WTC11 (cell line): ENCODE results near the gene DRD5.

Experiments
- TP53 ChIP-seq: sonication (generic); formaldehyde crosslinking; IDR thresholded peaks from 2 replicates; pipeline ENCODE4 v1.8.1; 2023; ENCODE audit warnings: mild to moderate bottlenecking, missing genetic modification reagents
- ZNF138 ChIP-seq: sonication (generic); formaldehyde crosslinking; conservative IDR thresholded peaks from 2 replicates; pipeline ENCODE4 v1.8.1; 2022; ENCODE audit warnings: mild to moderate bottlenecking, moderate library complexity, missing genetic modification reagents
- TF ChIP-seq, protein P1 (sequence below): fragments of 200-600 bp; IDR thresholded peaks from 2 replicates; pipeline ENCODE4 v1.8.0; 2022; ENCODE audit warnings: antibody characterized with exemption

DNA sequence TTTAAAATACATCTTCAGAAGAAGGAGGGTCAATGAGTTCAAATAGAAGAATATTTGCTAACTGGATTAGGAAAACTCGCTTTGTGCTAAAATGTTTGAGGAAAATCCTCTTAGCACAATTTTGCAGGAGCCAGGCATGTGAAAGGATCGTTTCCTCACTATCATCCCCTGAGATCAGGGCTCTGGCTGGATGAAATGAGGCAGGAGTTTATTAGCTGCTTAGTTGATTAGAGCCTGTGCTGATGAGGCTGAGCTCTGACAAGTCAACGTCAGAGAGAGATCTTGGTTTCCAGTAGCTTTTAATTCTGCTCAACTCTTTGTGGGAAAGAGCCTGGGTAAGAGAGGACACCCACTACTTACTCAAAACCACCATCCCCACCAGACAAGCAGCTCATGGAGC, 8.0 kb upstream of the DRD5 start:
- TF ChIP-seq, protein P1, sequence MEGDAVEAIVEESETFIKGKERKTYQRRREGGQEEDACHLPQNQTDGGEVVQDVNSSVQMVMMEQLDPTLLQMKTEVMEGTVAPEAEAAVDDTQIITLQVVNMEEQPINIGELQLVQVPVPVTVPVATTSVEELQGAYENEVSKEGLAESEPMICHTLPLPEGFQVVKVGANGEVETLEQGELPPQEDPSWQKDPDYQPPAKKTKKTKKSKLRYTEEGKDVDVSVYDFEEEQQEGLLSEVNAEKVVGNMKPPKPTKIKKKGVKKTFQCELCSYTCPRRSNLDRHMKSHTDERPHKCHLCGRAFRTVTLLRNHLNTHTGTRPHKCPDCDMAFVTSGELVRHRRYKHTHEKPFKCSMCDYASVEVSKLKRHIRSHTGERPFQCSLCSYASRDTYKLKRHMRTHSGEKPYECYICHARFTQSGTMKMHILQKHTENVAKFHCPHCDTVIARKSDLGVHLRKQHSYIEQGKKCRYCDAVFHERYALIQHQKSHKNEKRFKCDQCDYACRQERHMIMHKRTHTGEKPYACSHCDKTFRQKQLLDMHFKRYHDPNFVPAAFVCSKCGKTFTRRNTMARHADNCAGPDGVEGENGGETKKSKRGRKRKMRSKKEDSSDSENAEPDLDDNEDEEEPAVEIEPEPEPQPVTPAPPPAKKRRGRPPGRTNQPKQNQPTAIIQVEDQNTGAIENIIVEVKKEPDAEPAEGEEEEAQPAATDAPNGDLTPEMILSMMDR = no peak
- TF ChIP-seq ZNF138 (CRISPR knock-in tag) (no peak), TP53 (no peak)
